Neural progenitor cell (in vitro differentiated cells): ENCODE data around the gene ING3.

Experiments
- CTCF ChIP-seq: fragments of 200-600 bp; sonication (generic); IDR thresholded peaks from 2 replicates; pipeline ENCODE4 v1.5.1; 2017; ENCODE audit warnings: antibody characterized with exemption, mild to moderate bottlenecking
- EZH2 ChIP-seq: fragments of 200-600 bp; sonication (generic); IDR thresholded peaks from 2 replicates; pipeline ENCODE4 v1.6.1; 2017; ENCODE audit warnings: antibody characterized with exemption, mild to moderate bottlenecking, moderate library complexity

- TF ChIP-seq EZH2 = no peak
- no peak for TF ChIP-seq CTCF
These were observed 7.7 kb upstream of the ING3 start for GRCh38 chr7:120942861-120943260.
